ENCODE measurements around the gene MRFAP1.
"Not testable (repeated sequence)": the region's sequence is repeated elsewhere in the genome, so short reads cannot be mapped to it uniquely, and the experiment has no call there.

Gene MRFAP1

DNA sequence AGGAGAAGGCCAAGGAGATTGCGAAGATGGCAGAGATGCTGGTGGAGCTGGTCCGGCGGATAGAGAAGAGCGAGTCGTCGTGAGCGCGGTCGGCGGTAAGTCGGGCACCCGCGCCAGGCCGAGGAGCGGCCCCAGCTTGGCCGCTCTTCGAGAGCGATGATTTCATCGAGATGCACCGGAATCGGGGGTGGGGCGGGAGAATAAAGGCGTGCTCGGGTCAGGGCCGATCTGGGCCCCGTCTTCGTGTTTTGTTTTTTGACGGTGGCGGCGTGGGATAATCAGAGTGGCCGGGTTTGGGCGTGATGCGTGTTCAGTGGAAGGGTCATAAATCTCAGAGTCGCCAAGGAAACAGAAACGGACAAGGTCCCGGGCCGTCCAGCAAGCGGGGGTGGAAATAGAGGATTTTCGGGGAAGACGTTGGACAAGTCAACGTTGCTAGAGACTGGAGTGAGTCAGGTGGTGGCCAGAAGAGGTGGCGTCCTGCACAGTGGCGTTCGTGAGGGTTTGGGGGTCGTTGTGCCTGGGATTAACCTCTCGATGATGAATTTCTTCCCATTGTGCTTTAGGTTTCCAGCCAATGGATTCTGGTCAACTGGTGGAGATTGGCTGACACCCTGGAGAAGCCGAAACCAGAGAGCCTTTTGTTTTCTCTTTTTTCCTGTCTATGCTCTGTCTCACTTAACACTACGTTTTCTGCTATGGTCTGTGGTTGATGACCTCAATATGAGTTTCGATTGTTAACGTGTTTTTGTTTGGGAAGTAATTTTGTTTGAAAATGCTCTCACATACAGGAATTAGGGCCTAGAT is 882 bp downstream of the MRFAP1 start:
- DNase-seq = no peak

DNA sequence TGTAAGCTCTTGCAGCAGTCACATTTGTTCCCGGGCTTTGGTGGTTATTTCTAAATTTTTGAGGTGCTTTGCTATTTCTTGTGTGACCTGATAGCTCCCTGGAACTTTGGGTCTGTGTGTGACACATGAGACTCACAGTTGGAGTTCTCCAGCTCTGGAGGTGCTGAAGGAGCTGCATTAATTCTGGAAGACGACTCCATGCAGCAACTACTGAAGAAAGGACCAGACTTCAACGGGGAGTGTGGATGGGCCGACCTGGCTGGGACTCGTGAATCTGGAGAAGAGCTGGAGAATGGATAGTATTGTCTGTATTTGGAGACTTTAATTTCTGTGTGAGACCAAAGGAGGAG is 1.5 kb downstream of the MRFAP1 start:
- DNase-seq = no peak

DNA sequence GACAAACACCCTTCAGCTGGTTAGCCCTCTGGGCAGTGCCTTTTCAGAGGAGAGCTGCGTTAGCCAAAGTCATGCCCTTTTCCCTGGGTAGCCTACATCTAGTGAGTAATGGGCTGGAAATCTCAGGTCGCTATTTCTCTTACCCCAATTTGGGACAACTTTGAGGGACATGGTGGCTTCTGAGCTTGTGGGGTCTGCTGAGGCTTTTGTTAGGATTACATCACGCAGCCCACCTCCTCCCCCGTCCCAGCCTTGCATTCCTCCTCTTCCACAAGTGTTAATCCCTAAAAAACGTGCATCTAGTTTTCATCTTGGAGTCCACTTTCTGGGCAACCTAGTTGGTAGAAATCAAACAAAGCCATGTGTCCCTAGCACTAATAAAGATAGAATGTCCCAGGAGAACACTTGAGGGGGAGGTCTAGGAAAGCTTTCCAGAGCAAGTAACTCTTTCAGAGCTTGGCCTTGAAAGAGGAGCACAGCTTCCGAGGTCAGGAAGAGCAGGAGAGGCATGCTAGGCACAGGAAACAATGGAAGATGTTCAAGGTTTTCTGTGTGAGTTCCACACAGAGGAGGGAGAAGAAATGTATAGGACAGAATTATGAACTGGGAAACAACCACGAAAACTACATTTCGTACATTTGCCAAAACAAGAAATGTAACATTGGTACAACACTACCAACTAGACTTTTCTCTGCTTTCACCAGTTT is 2.8 kb downstream of the MRFAP1 start:
- DNase-seq = no peak

DNA sequence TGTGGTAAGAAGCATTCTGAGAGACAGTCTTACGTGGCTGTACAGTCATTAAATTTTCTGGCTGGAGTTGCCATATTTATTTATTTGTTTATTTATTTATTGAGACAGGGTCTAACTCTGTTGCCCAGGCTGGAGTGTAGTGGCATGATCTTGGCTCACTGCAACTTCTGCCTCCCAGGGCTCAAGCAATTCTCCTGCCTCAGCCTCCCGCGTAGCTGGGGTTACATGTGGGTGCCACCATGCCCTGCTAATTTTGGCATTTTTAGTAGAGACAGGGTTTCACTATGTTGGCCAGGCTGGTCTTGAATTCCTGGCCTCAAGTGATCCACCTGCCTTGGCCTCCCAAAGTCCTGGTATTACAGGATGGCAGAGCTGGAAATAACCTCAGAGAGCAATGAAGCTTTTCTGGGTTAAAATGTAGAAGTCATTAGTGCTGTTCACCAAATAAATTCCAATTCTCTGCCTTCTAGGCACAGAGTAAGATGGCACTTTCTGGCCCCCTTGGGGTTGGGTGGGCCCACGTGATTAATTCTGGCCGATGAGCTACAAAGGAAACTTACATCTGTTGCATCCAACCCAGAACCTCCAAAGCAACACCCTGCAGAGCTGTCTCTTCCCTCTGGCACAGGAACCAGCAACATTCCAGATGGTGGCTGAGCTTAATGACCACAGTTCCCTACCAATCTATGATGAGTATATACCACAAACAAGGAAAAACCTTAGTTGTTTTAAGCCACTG is 4.5 kb downstream of the MRFAP1 start:
- DNase-seq = no peak

DNA sequence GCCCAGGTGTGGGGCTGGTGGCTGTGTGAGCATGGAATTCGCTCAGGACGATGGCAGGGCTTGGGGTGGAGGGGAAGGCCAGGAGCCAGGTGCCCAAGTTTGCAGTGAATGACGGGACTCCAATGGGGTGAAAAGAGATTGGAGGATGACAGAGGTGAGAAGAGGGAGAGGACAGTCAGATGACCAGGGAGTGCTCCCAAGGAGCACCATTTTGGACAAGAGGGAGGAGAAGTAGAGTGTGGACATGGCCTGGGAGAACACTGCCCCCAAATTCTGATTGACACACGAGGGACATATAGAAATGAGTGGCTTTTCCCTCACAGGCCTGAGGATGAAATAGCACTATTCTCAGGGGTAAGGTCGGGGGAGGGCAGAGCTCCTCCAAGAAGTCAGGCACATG is 6.7 kb downstream of the MRFAP1 start:
- no peak for DNase-seq

DNA sequence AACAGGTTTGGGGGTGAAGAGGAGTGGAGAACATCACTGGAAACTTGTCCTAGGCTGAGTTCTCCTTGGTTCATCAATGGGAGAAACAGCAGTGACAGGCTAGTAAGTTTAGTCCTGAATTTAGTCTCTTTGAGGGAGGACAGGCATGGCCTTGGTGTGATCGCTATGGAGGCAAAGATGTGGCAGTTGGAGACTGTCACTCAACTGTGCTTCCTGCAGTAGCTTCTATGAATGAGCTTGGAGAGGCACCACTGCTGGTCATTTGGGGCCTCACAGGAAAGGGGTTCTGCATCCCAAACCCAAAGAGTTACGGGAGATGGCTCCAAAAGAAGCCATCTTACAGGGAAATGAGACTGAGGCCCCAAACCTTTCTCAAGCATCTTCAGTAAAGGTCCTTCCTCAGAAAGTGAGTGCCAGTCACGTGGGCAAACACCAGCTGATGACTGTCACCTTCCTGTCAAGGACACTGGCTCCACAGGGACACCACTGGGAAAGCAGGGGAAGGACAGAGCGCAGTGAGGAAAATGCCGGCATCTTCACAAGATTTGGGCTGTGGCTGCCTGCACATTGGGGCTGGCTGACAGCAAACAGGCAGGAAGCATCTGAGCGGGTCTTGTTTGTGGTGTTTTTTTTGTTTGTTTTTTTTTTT is 7.2 kb downstream of the MRFAP1 start:
- DNase-seq = no peak

DNA sequence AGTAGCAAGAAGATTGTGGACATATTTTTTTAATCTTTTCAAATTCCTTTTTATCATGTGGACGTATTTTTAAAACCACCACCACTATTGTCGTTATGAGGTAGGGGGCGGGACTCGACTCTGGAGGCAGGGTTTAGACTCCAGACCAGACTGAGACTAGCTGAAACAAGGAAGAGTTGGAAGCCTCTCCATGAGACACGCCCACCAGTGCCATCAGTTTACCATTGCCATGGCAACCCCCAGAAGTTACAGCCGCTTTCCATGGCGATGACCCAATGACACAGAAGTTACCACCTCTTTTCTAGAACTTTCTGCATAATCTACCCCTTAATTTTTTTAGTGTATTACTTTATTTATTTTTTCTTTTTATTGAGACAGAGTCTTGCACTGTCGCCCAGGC is 8.7 kb downstream of the MRFAP1 start:
- no peak for DNase-seq

DNA sequence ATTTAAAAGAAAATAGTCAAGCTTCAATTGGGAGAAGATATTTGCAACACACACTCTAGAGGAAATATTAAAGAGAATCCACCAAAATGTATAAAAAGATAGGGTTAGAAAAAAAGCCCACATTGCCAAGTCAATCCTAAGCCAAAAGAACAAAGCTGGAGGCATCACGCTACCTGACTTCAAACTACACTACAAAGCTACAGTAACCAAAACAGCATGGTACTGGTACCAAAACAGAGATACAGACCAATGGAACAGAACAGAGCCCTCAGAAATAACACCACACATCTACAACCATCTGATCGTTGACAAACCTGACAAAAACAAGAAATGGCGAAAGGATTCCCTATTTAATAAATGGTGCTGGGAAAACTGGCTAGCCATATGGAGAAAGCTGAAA is 13.7 kb downstream of the MRFAP1 start:
- not testable (repeated sequence) for DNase-seq

DNA sequence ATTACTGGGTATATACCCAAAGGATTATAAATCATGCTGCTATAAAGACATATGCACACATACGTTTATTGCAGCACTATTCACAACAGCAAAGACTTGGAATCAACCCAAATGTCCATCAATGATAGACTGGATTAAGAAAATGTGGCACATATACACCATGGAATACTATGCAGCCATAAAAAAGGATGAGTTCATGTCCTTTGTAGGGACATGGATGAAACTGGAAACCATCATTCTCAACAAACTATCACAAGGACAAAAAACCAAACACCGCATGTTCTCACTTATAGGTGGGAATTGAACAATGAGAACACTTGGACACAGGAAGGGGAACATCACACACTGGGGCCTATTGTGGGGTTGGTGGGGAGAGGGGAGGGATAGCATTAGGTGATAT is 14.8 kb downstream of the MRFAP1 start:
- not testable (repeated sequence) for DNase-seq

DNA sequence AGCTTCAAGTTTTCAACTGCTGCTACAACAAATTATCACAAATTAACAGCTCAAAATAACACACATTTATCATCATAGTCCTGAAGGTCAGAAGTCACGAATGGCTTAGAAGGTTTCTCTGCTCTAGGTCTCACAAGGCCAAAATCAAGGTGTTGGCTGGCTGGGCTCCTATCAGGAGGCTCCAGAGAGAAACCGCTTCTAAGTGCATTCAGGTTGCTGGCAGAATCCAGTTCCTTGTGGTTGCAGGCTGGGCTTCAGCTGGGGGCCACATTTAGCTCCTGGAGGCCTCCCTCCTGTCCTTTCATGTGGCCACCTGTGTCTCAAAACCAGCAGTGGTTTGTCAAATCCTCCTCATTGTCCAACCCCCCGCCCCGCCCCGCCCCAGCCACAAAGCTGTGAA is 15.4 kb downstream of the MRFAP1 start:
- no peak for DNase-seq

DNA sequence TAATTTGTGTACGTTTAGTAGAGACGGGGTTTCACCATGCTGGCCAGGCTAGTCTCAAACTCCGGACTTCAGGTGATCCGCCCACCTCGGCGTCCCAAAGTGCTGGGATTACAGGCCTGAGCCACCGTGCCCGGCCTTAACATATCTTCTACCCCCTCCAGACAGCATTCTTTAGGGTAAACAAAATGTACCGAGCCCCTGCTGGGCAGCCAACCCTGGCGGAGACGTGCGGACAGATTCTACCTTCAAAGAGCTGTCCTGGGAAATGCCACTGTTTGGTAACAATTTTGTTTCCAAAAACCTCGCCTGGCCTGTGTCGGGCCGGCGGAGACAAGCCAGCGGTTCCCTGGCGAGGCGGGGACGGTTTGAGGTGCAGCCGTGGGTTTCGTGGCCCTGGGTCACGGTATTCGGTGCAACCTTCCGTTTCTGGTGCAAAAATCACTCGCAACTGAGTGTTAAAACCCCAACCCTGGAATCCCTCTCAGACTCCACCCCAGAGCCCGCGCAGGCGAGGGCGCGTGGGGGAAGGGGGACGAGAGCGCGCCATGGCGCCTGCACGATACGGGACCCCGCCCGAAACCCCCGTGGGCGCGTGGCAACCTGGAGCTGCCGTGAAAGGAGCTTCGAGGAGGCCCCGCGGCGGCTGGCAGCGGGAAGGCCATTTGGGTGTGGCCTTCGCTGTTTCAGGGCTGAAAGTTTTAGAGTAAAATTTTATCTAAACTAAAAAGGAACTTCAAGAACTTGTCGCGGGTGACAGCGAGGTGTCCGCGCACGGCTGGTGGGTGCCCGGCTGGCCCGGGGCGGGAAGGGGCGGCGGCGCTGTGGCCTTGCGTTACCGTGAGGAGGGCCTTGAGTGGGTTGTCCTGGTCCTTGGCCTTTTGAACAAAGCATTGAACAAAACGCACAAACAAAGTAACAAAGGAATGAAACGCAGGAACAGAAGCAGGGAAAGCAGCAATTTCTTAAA is 17.0 kb downstream of the MRFAP1 start:
- no peak for DNase-seq

DNA sequence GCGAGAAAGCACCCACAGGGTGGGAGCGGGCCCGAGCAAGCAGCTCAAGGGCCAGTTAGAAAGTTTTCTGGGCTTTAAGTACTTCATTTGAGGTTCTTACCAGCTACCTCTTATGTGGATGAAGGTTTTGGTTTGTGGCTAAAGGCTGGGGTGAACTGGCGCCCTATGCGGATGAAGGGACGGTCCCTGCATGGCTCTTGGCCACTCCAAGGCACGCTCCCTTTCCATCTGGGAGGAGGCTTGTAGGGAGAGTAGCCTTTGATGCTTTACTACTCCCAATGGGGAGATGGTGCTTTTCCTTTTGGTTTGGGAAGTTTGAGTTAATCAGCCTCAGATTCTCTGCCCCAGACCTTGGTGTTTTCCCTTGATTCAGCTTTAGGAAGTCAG is 17.7 kb downstream of the MRFAP1 start:
- DNase-seq = no peak

DNA sequence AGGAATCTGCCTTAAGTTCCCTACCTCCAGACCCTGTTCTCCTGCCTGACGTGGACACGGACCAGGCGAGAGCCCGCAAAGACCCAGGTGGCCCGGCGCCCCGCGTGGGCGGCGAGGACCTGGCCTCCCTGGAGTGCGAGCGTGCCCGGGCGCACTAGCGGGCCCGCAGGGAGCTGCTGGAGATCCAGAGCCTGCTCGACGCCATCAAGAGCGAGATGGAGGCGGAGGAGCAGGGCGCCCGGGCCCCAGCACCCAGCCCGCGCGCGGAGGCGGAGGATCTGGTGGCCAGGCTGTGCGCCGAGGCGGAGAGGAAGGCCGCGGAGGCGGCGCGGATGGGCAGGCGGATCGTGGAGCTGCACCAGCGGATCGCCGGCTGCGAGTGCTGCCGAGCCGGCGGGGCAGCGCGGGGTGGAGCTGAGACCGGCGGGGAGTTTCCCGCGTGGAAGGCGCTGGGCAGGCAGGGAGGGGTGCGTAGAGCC is 18.2 kb downstream of the MRFAP1 start:
- DNase-seq = no peak

DNA sequence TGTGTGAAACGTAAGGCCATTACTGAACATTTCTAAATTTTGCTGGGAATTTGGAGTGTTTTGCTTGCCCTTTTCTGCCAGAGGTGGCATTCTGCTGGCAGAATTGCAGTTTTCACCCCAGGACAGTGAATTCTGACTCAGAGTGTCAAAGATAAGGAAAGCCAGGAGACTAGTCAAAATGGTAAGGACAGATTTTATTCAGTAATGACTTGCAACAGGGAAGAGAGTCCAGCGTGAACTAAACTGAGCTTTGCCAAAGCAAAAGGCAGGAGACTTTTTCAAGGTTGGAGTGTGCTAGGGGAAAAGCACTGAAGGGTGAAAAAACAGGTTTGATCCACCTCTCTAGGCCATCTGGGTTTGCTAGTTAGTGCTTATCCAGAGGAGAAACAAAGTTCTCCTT is 19.4 kb downstream of the MRFAP1 start:
- DNase-seq = no peak

DNA sequence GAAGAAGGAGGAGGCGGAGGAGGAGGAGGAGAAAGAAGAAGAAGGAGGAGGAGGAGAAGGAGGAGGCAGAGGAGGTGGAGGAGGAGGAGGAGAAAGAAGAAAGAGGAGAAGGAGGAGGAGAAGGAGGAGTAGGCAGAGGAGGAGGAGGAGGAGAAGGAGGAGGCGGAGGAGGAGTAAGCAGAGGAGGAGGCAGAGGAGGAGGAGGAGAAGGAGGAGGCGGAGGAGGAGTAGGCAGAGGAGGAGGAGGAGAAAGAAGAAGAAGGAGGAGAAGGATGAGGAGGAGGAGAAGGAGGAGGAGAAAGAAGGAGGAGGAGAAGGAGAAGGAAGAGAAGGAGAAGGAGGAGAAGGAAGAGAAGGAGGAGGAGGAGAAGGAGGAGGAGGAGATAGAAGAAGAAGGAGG is 19.9 kb downstream of the MRFAP1 start:
- no peak for DNase-seq

DNA sequence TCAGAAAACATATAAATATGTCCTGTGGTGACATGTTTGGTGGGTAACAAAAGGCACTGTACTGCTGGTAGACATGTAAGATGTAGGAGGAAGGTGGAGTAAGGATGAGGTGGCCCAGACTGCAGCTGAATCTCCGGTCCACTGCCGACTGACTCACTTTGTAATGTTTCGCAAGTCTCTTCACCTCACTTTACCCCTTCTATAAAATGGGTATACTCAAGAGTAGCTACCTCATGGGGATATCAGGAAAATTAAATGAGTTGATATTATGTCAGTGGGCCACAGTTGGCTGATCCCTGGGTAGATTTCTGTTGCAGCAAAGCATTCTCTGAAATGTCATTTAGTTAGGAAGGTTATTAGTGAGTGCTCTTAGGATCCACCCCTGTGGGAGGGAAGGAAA is 22.1 kb downstream of the MRFAP1 start:
- no peak for DNase-seq

DNA sequence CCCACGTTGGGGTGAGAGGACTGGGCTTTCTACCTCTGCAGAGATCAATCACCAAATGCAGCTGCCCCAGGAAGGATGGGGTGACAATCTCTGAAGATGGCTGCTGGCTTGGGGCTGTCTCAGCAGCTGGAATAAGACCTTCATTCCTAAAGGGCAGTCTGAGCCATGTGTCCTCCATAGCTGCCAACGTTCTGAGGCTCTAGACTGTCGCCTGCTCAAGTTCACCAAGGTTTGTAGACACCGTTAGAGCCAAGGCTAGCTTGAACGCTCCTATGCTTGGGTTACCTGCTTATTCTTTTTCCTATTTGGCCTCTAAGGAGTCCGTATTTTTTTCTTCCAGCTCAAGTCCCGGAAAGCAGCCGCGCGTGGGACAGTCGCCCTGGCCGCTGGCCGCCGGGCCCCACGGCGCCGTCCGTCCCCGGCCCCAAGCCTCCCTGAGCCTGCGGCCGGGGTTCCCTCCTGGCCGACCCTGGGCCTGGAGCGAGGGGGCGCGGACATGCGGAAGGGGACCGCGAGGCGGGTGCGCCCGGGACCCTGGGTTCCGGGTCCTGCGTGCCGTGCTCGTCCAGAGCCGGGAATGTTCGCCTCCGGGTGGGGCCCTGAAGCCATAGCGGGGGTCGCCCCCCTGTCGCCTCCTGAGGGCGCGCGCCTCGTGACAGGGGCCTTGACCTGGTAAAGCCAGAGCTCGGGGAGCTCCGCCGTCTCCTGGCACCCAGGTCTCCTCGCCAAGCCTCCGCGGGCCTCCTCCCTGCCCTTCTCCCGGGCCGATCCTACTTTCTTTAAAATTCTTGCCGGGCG is 23.3 kb downstream of the MRFAP1 start:
- no peak for DNase-seq

DNA sequence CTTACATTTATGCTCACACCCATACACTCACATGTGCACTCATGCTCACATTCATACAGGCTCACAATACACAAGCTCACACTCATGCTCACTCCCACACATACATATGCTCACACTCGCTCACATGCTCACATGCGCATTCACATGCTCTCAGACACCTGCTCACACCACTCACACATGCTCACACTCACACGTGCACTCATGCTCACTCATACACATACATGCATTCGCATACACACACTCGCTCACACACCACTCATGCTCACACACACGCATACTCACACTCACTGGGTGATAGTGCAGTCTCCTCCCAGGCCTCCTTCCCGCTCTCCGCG is 24.8 kb downstream of the MRFAP1 start:
- DNase-seq = no peak

DNA sequence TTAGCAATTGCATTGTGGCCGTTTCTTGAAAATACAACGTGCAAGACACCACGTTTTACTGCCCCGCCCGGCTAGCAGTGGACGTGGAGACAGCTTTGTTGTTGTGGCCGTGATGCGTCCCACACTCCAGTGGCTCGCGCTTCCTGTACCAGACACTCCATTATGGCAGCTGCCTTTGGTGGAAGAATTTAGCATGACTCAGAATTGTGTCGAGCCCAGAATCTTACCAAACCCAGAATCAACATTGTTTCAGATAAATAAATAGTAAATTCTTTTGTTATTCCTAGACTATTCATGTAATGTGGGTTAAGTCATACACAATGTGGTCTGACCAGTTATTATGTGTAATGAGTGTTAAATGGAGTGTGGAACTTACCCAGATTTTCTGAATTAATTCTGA is 27.9 kb downstream of the MRFAP1 start:
- no peak for DNase-seq

DNA sequence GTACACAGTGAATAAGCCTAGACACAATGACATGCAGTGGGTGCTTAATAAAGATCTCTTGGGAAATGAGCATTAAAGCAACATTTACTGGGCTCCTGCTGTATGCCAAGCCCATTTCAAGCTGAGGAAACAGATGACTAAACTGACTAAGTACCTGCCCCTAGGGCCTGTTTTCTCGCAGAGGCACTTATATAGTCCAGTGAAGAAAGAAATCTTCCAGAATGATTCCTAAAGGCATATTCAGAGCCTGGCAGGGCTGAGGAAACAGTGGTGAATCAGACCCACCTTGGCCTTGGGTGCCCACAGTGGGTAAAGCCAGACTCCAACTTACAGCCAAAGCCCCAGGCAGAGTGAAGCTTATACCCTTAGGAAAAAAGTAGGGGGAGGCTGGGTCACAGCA is 31.2 kb downstream of the MRFAP1 start:
- DNase-seq = no peak

DNA sequence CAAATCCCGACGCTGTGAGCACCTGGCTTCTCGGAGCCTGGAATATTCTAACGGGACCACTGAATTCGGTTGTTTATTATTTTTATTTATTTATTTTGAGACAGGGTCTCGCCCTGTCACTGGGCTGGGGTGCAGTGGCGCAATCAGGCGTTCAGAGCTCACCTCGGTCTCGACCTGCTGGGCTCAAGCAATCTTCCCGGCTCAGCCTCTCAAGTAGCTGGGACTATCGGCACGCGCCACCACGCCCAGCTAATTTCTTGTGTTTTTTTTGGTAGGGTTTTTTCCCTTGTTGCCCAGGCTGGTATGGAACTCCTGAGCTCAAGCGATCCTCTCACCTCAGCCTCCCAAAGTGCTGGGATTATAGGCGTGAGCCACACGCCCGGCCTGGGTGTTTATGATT is 31.6 kb downstream of the MRFAP1 start:
- DNase-seq = no peak

Data from NCI-H2171 (cell line).